NCI-H1092 (cell line): ENCODE measurements around the gene CXCR1.
"Not testable (repeated sequence)": the region's sequence is repeated elsewhere in the genome, so short reads cannot be mapped to it uniquely, and the experiment has no call there.

ENCODE experiments used
- DNase-seq: peaks from one replicate; lab custom pipeline; 2025; lab: John Stamatoyannopoulos, UW

Gene CXCR1

GRCh38 chr2:218161644-218162043 lies 5.1 kb downstream of the CXCR1 start:
- DNase-seq, result no peak

- no peak for DNase-seq
Observed at GRCh38 chr2:218155953-218156479, 10.7 kb downstream of the CXCR1 start.

- no peak for DNase-seq
Observed at GRCh38 chr2:218152777-218153176, 14.0 kb downstream of the CXCR1 start.

- no peak for DNase-seq
Observed at GRCh38 chr2:218152172-218152571, 14.6 kb downstream of the CXCR1 start.

GRCh38 chr2:218149848-218150440 lies 16.8 kb downstream of the CXCR1 start:
- DNase-seq, result no peak

- no peak for DNase-seq
Observed at GRCh38 chr2:218149098-218149497, 17.7 kb downstream of the CXCR1 start.

GRCh38 chr2:218146056-218146455 lies 20.7 kb downstream of the CXCR1 start:
- no peak for DNase-seq

- no peak for DNase-seq
Observed at GRCh38 chr2:218145124-218145523, 21.6 kb downstream of the CXCR1 start.

GRCh38 chr2:218138047-218138446 lies 28.7 kb downstream of the CXCR1 start:
- DNase-seq, result no peak

GRCh38 chr2:218137514-218137913 lies 29.2 kb downstream of the CXCR1 start:
- DNase-seq, result no peak

GRCh38 chr2:218130822-218131221 lies 35.9 kb downstream of the CXCR1 start:
- DNase-seq, result no peak

GRCh38 chr2:218130377-218130776 lies 36.4 kb downstream of the CXCR1 start:
- no peak for DNase-seq

- no peak for DNase-seq
Observed at GRCh38 chr2:218129458-218130135, 37.2 kb downstream of the CXCR1 start.

- no peak for DNase-seq
Observed at GRCh38 chr2:218128781-218129457, 37.8 kb downstream of the CXCR1 start.

- no peak for DNase-seq
Observed at GRCh38 chr2:218127929-218128455, 38.8 kb downstream of the CXCR1 start.

GRCh38 chr2:218125626-218126080 lies 41.1 kb downstream of the CXCR1 start, which contains the start of gene CXCR2:
Gene CXCR2, plus strand, starts transcription at chr2:218126028. Its CDS starts 8,774 bp downstream, at chr2:218134802.
- no peak for DNase-seq

- DNase-seq, result no peak
Observed at GRCh38 chr2:218125095-218125494, 41.7 kb downstream of the CXCR1 start.

- DNase-seq, result no peak
Observed at GRCh38 chr2:218123986-218124385, 42.8 kb downstream of the CXCR1 start.

GRCh38 chr2:218122286-218122685 lies 44.5 kb downstream of the CXCR1 start:
- not testable (repeated sequence) for DNase-seq

- DNase-seq, result not testable (repeated sequence)
Observed at GRCh38 chr2:218121789-218122188, 45.0 kb downstream of the CXCR1 start.
